Endodermal cell (in vitro differentiated cells): ENCODE data around the gene ILKAP. TPM values are rescaled to one million over a fixed set of nuclear protein-coding genes. Genes with fewer than 3 reads are reported as not detected.

Experiments used
- DNase-seq: peaks from one replicate; pipeline ENCODE4 v3.0.0-alpha.2; 2017
- H3K27ac ChIP-seq: 2 replicates; pipeline ENCODE4 v1.5.1; 2013; ENCODE audit warnings: mild to moderate bottlenecking, low read depth, low read length, moderate library complexity
- H3K27me3 ChIP-seq: 2 replicates; pipeline ENCODE4 v1.6.1; 2013; ENCODE audit warnings: mild to moderate bottlenecking, low read length, moderate library complexity; ENCODE audit not compliant: insufficient read depth, control insufficient read depth, poor library complexity, severe bottlenecking
- H3K36me3 ChIP-seq: 2 replicates; pipeline ENCODE4 v1.7.0; 2013; ENCODE audit warnings: mild to moderate bottlenecking, low read length, moderate library complexity; ENCODE audit not compliant: control insufficient read depth, insufficient read depth
- H3K4me1 ChIP-seq: one replicate; pipeline ENCODE4 v1.7.0; 2013; ENCODE audit warnings: low read length; ENCODE audit not compliant: control insufficient read depth, insufficient read depth
- H3K4me3 ChIP-seq: 2 replicates; pipeline ENCODE4 v1.5.1; 2013; ENCODE audit warnings: mild to moderate bottlenecking, low read length, moderate library complexity
- H3K9ac ChIP-seq: 2 replicates; pipeline ENCODE4 v1.6.1; 2013; ENCODE audit warnings: mild to moderate bottlenecking, low read length, moderate library complexity; ENCODE audit not compliant: poor library complexity, severe bottlenecking; ENCODE audit errors: extremely low read depth
- H3K9me3 ChIP-seq: 2 replicates; pipeline ENCODE4 v1.6.1; 2013; ENCODE audit warnings: mild to moderate bottlenecking, low read length, moderate library complexity; ENCODE audit not compliant: control insufficient read depth
- H3K27ac Mint-ChIP-seq: 2 replicates; pipeline ENCODE4 v1.8.0; 2020; ENCODE audit warnings: mixed read lengths
- H3K27me3 Mint-ChIP-seq: 2 replicates; pipeline ENCODE4 v1.8.0; 2021; ENCODE audit warnings: mild to moderate bottlenecking, mixed read lengths; ENCODE audit not compliant: insufficient read depth
- H3K36me3 Mint-ChIP-seq: 2 replicates; pipeline ENCODE4 v1.8.0; 2020; ENCODE audit warnings: low read depth, mixed read lengths
- H3K4me1 Mint-ChIP-seq: 2 replicates; pipeline ENCODE4 v1.8.0; 2020; ENCODE audit warnings: mixed read lengths
- H3K4me3 Mint-ChIP-seq: 2 replicates; pipeline ENCODE4 v1.8.0; 2020; ENCODE audit warnings: mild to moderate bottlenecking, moderate library complexity, mixed read lengths
- H3K9me3 Mint-ChIP-seq: 2 replicates; pipeline ENCODE4 v1.8.0; 2020; ENCODE audit warnings: mild to moderate bottlenecking, mixed read lengths
- CTCF ChIP-seq: fragments of 200-600 bp; sonication (generic); conservative IDR thresholded peaks from 2 replicates; pipeline ENCODE4 v1.5.0; 2021; ENCODE audit warnings: antibody characterized with exemption, mild to moderate bottlenecking
- WGBS, 2 experiments: methylation state at CpG; one replicate each; pipeline versions ENCODE4 v1.1.5 to v1.1.7; 2013; ENCODE audit warnings: missing lambda C conversion rate in 2 of 2, mixed read lengths in 1 of 2; ENCODE audit not compliant: insufficient coverage in 1 of 2, insufficient read length in 1 of 2; 5-methylcytosine and 5-hydroxymethylcytosine counted together
- total RNA-seq, 2 donors: library from RNA; stranded (reverse); fragmentation: NEBNext Ultra II Directional in 1 of 2; extraction: Animal tissue kit (Norgen Biotek cat#: 25700) in 1 of 2; gene quantifications; 2 replicates in 1 of 2; 3 replicates in 1 of 2; pipeline ENCODE4 v1.2.1, GENCODE V29; 2021

Gene ILKAP
- total RNA-seq, 2 donors from 2014 or later, result 40.9 to 46.4 TPM

GRCh38 chr2:238165288-238165921, 38.1 kb downstream of the ILKAP start:
- Mint-ChIP-seq H3K36me3 (peaks cover 7% of the 10 kb centered on the region), H3K4me3 (peak overlapping the region; percentile 40), H3K9me3 (no peaks in the 10 kb centered on the region), H3K27me3 (peaks cover 46% of the 10 kb centered on the region), H3K27ac (no peak overlapping the region), H3K4me1 (no peaks in the 10 kb centered on the region)
- Histone ChIP-seq H3K4me1 (no peaks in the 10 kb centered on the region), H3K27ac (no peak overlapping the region), H3K9ac (no peak overlapping the region), H3K9me3 (no peaks in the 10 kb centered on the region), H3K4me3 (no peak overlapping the region), H3K36me3 (peaks cover 21% of the 10 kb centered on the region), H3K27me3 (peaks cover 54% of the 10 kb centered on the region)
- 93 to 95% methylated on average over 9 to 12 of the region's 12 CpGs for WGBS, 2 experiments
- peak; percentile 46 for DNase-seq
- no peak for TF ChIP-seq CTCF

- Histone ChIP-seq H3K4me1 (no peaks in the 10 kb centered on the region), H3K27me3 (peaks cover 59% of the 10 kb centered on the region), H3K4me3 (no peak overlapping the region), H3K9me3 (no peaks in the 10 kb centered on the region), H3K36me3 (peaks cover 15% of the 10 kb centered on the region), H3K27ac (no peak overlapping the region), H3K9ac (no peak overlapping the region)
- no peaks in the 10 kb centered on the region for H3K4me1 Mint-ChIP-seq
- no peaks in the 10 kb centered on the region for H3K9me3 Mint-ChIP-seq
- 95 to 98% methylated on average over 6 to 8 of the region's 8 CpGs for WGBS, 2 experiments
- DNase-seq, result no peak
- peak overlapping the region; percentile 40 for H3K4me3 Mint-ChIP-seq
- no peak overlapping the region for H3K27ac Mint-ChIP-seq
- peaks cover 51% of the 10 kb centered on the region for H3K27me3 Mint-ChIP-seq
- peaks cover 3% of the 10 kb centered on the region for H3K36me3 Mint-ChIP-seq
- TF ChIP-seq CTCF, result no peak
Measured at GRCh38 chr2:238164906-238165287, 38.6 kb downstream of the ILKAP start.

GRCh38 chr2:238163481-238164198, 39.9 kb downstream of the ILKAP start:
- H3K9me3 Mint-ChIP-seq, result no peaks in the 10 kb centered on the region
- Histone ChIP-seq H3K27ac (no peak overlapping the region), H3K36me3 (peaks cover 5% of the 10 kb centered on the region), H3K27me3 (peaks cover 68% of the 10 kb centered on the region), H3K4me1 (no peaks in the 10 kb centered on the region), H3K4me3 (peak overlapping the region; percentile 56), H3K9ac (no peak overlapping the region), H3K9me3 (no peaks in the 10 kb centered on the region)
- H3K4me3 Mint-ChIP-seq, result peak overlapping the region; percentile 28
- DNase-seq, result peak; percentile 70
- peaks cover 59% of the 10 kb centered on the region for H3K27me3 Mint-ChIP-seq
- H3K27ac Mint-ChIP-seq, result no peak overlapping the region
- TF ChIP-seq CTCF, result no peak
- peaks cover 2% of the 10 kb centered on the region for H3K4me1 Mint-ChIP-seq
- no peaks in the 10 kb centered on the region for H3K36me3 Mint-ChIP-seq
- 12% methylated on average over 95 of the region's 95 CpGs; no CpG with 5 or more reads in 1 of the 2 experiments for WGBS, 2 experiments
